ENCODE data around the gene ADGRG6.

DNA sequence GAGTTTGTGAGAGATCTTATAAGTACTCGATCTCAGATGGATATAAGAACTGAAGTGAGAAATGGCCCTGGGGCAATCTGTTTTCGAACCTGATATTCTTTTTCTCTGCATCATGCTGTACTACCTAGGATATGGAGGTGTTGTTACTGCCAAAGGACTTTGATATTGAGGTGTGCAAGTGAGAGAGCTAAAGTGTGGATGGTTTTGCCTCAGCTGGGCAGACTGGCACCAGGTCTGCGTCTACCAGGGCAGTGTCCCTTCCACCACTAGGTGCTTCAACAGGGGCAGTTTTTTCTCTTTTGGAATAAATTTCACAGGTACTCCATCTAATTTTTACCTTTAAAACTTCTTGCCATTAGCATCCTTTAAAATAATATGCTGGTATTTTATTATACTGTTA, 35.0 kb downstream of the ADGRG6 start:
- TF ChIP-seq, protein P1, sequence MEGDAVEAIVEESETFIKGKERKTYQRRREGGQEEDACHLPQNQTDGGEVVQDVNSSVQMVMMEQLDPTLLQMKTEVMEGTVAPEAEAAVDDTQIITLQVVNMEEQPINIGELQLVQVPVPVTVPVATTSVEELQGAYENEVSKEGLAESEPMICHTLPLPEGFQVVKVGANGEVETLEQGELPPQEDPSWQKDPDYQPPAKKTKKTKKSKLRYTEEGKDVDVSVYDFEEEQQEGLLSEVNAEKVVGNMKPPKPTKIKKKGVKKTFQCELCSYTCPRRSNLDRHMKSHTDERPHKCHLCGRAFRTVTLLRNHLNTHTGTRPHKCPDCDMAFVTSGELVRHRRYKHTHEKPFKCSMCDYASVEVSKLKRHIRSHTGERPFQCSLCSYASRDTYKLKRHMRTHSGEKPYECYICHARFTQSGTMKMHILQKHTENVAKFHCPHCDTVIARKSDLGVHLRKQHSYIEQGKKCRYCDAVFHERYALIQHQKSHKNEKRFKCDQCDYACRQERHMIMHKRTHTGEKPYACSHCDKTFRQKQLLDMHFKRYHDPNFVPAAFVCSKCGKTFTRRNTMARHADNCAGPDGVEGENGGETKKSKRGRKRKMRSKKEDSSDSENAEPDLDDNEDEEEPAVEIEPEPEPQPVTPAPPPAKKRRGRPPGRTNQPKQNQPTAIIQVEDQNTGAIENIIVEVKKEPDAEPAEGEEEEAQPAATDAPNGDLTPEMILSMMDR (conservative IDR thresholded peaks at IDR 0.05) = no peak
- TF ChIP-seq EZH2 (IDR thresholded peaks at IDR 0.05; ENCODE audit: low read depth) = no peak
